Measurements from ENCODE around the gene ATP6V1E1.
"Not testable (repeated sequence)": the region's sequence is repeated elsewhere in the genome, so short reads cannot be mapped to it uniquely, and the experiment has no call there.

Gene ATP6V1E1

GRCh38 chr22:17647991-17648390, 19.4 kb upstream of the ATP6V1E1 start:
- H3K4me1 ChIP-seq (ENCODE audit: control insufficient read depth, insufficient read depth, low read length): no peaks in the 10 kb centered on the region
- H3K4me2 ChIP-seq (ENCODE audit: low read length): no peak overlapping the region
- H3K27me3 ChIP-seq (ENCODE audit: control insufficient read depth, insufficient read depth, low read length): no peaks in the 10 kb centered on the region
- H3K9me3 ChIP-seq (replicated peaks; ENCODE audit: low read length): no peaks in the 10 kb centered on the region
- H3K9ac ChIP-seq (ENCODE audit: low read depth, low read length): no peak overlapping the region
- no peaks in the 10 kb centered on the region for H3K36me3 ChIP-seq (ENCODE audit: insufficient read depth, low read length)
- no peak overlapping the region for H3K4me3 ChIP-seq (ENCODE audit: low read length)

- H3K9me3 ChIP-seq (replicated peaks; ENCODE audit: low read length): no peaks in the 10 kb centered on the region
- H3K4me3 ChIP-seq (ENCODE audit: low read length): no peak overlapping the region
- H3K36me3 ChIP-seq (ENCODE audit: insufficient read depth, low read length): no peaks in the 10 kb centered on the region
- H3K9ac ChIP-seq (ENCODE audit: low read depth, low read length): no peak overlapping the region
- no peaks in the 10 kb centered on the region for H3K4me1 ChIP-seq (ENCODE audit: control insufficient read depth, insufficient read depth, low read length)
- no peaks in the 10 kb centered on the region for H3K27me3 ChIP-seq (ENCODE audit: control insufficient read depth, insufficient read depth, low read length)
- no peak overlapping the region for H3K4me2 ChIP-seq (ENCODE audit: low read length)
These were observed 18.9 kb upstream of the ATP6V1E1 start for GRCh38 chr22:17647452-17647851.

- not testable (repeated sequence) for H3K4me3 ChIP-seq (ENCODE audit: low read length); H3K9me3 ChIP-seq (replicated peaks; ENCODE audit: low read length); H3K36me3 ChIP-seq (ENCODE audit: insufficient read depth, low read length); H3K9ac ChIP-seq (ENCODE audit: low read depth, low read length); H3K27me3 ChIP-seq (ENCODE audit: control insufficient read depth, insufficient read depth, low read length); H3K4me2 ChIP-seq (ENCODE audit: low read length)
- H3K4me1 ChIP-seq (ENCODE audit: control insufficient read depth, insufficient read depth, low read length): peaks cover 15% of the 10 kb centered on the region
These were observed 13.8 kb upstream of the ATP6V1E1 start for GRCh38 chr22:17642357-17642756.

- Histone ChIP-seq H3K36me3 (ENCODE audit: insufficient read depth, low read length) (peaks cover 4% of the 10 kb centered on the region), H3K9ac (ENCODE audit: low read depth, low read length) (no peak overlapping the region), H3K9me3 (replicated peaks; ENCODE audit: low read length) (no peaks in the 10 kb centered on the region), H3K4me3 (ENCODE audit: low read length) (no peak overlapping the region), H3K4me2 (ENCODE audit: low read length) (no peak overlapping the region), H3K27me3 (ENCODE audit: control insufficient read depth, insufficient read depth, low read length) (no peaks in the 10 kb centered on the region), H3K4me1 (ENCODE audit: control insufficient read depth, insufficient read depth, low read length) (peaks cover 16% of the 10 kb centered on the region)
These were observed 12.7 kb upstream of the ATP6V1E1 start for GRCh38 chr22:17641269-17641668.

GRCh38 chr22:17639247-17639741, 10.7 kb upstream of the ATP6V1E1 start:
- Histone ChIP-seq H3K9ac (ENCODE audit: low read depth, low read length) (peak overlapping the region; percentile 99), H3K36me3 (ENCODE audit: insufficient read depth, low read length) (peaks cover 4% of the 10 kb centered on the region), H3K4me2 (ENCODE audit: low read length) (peak overlapping the region; percentile 81), H3K4me3 (ENCODE audit: low read length) (peak overlapping the region; percentile 78), H3K9me3 (replicated peaks; ENCODE audit: low read length) (no peaks in the 10 kb centered on the region), H3K27me3 (ENCODE audit: control insufficient read depth, insufficient read depth, low read length) (no peaks in the 10 kb centered on the region), H3K4me1 (ENCODE audit: control insufficient read depth, insufficient read depth, low read length) (peaks cover 16% of the 10 kb centered on the region)

- Histone ChIP-seq H3K9ac (ENCODE audit: low read depth, low read length) (peak within 1 kb of the TSS; percentile 99), H3K4me1 (ENCODE audit: control insufficient read depth, insufficient read depth, low read length) (peaks cover 16% of the 10 kb centered on the region), H3K36me3 (ENCODE audit: insufficient read depth, low read length) (peaks cover 4% of the 10 kb centered on the region), H3K9me3 (replicated peaks; ENCODE audit: low read length) (no peaks in the 10 kb centered on the region), H3K4me2 (ENCODE audit: low read length) (peak within 1 kb of the TSS; percentile 81), H3K4me3 (ENCODE audit: low read length) (peak within 1 kb of the TSS; percentile 78), H3K27me3 (ENCODE audit: control insufficient read depth, insufficient read depth, low read length) (no peaks in the 10 kb centered on the region)
These were observed 10.1 kb upstream of the ATP6V1E1 start, which contains the start of gene BCL2L13 for GRCh38 chr22:17638432-17639246. TSS of gene BCL2L13 (plus strand) at chr22:17638757. CDS start at chr22:17655712, 16,955 bp downstream.

- Histone ChIP-seq H3K4me2 (ENCODE audit: low read length) (peak overlapping the region; percentile 81), H3K9ac (ENCODE audit: low read depth, low read length) (peak overlapping the region; percentile 99), H3K4me3 (ENCODE audit: low read length) (peak overlapping the region; percentile 78), H3K9me3 (replicated peaks; ENCODE audit: low read length) (no peaks in the 10 kb centered on the region), H3K27me3 (ENCODE audit: control insufficient read depth, insufficient read depth, low read length) (no peaks in the 10 kb centered on the region), H3K4me1 (ENCODE audit: control insufficient read depth, insufficient read depth, low read length) (peaks cover 22% of the 10 kb centered on the region), H3K36me3 (ENCODE audit: insufficient read depth, low read length) (peaks cover 4% of the 10 kb centered on the region)
These were observed 9.6 kb upstream of the ATP6V1E1 start for GRCh38 chr22:17638182-17638431.

- H3K4me3 ChIP-seq (ENCODE audit: low read length): peak overlapping the region; percentile 78
- H3K4me2 ChIP-seq (ENCODE audit: low read length): peak overlapping the region; percentile 81
- no peaks in the 10 kb centered on the region for H3K27me3 ChIP-seq (ENCODE audit: control insufficient read depth, insufficient read depth, low read length)
- peak overlapping the region; percentile 99 for H3K9ac ChIP-seq (ENCODE audit: low read depth, low read length)
- no peaks in the 10 kb centered on the region for H3K9me3 ChIP-seq (replicated peaks; ENCODE audit: low read length)
- H3K4me1 ChIP-seq (ENCODE audit: control insufficient read depth, insufficient read depth, low read length): peaks cover 24% of the 10 kb centered on the region
- H3K36me3 ChIP-seq (ENCODE audit: insufficient read depth, low read length): peaks cover 4% of the 10 kb centered on the region
These were observed 9.1 kb upstream of the ATP6V1E1 start for GRCh38 chr22:17637490-17638181.

GRCh38 chr22:17636850-17637249, 8.3 kb upstream of the ATP6V1E1 start:
- H3K27me3 ChIP-seq (ENCODE audit: control insufficient read depth, insufficient read depth, low read length); H3K36me3 ChIP-seq (ENCODE audit: insufficient read depth, low read length); H3K9ac ChIP-seq (ENCODE audit: low read depth, low read length); H3K9me3 ChIP-seq (replicated peaks; ENCODE audit: low read length); H3K4me2 ChIP-seq (ENCODE audit: low read length); H3K4me3 ChIP-seq (ENCODE audit: low read length): not testable (repeated sequence)
- H3K4me1 ChIP-seq (ENCODE audit: control insufficient read depth, insufficient read depth, low read length): peaks cover 24% of the 10 kb centered on the region

- Histone ChIP-seq H3K9ac (ENCODE audit: low read depth, low read length) (no peak overlapping the region), H3K4me2 (ENCODE audit: low read length) (no peak overlapping the region), H3K9me3 (replicated peaks; ENCODE audit: low read length) (no peaks in the 10 kb centered on the region), H3K27me3 (ENCODE audit: control insufficient read depth, insufficient read depth, low read length) (no peaks in the 10 kb centered on the region), H3K4me3 (ENCODE audit: low read length) (no peak overlapping the region), H3K4me1 (ENCODE audit: control insufficient read depth, insufficient read depth, low read length) (peaks cover 17% of the 10 kb centered on the region), H3K36me3 (ENCODE audit: insufficient read depth, low read length) (no peaks in the 10 kb centered on the region)
These were observed 6.1 kb upstream of the ATP6V1E1 start for GRCh38 chr22:17634696-17635095.

- H3K4me1 ChIP-seq (ENCODE audit: control insufficient read depth, insufficient read depth, low read length): peaks cover 23% of the 10 kb centered on the region
- H3K36me3 ChIP-seq (ENCODE audit: insufficient read depth, low read length): no peaks in the 10 kb centered on the region
- H3K9me3 ChIP-seq (replicated peaks; ENCODE audit: low read length): no peaks in the 10 kb centered on the region
- no peak overlapping the region for H3K4me2 ChIP-seq (ENCODE audit: low read length)
- no peak overlapping the region for H3K9ac ChIP-seq (ENCODE audit: low read depth, low read length)
- no peaks in the 10 kb centered on the region for H3K27me3 ChIP-seq (ENCODE audit: control insufficient read depth, insufficient read depth, low read length)
- H3K4me3 ChIP-seq (ENCODE audit: low read length): no peak overlapping the region
These were observed 5.4 kb upstream of the ATP6V1E1 start for GRCh38 chr22:17633998-17634323.
